GM10266 (cell line): ENCODE measurements around the gene BBS1.
"Not testable (repeated sequence)": the region's sequence is repeated elsewhere in the genome, so short reads cannot be mapped to it uniquely, and the experiment has no call there.

ENCODE experiments used
- DNase-seq: peaks from one replicate; pipeline ENCODE4 v3.0.0; 2012; ENCODE audit errors: extremely low spot score
- TF ChIP-seq, protein P1 (sequence below): IDR thresholded peaks from 2 replicates; pipeline ENCODE4 v1.5.1; 2012; ENCODE audit warnings: mild to moderate bottlenecking, low read depth; ENCODE audit not compliant: control insufficient read depth, insufficient read depth; ENCODE audit errors: missing control alignments

BBS1 gene

DNA sequence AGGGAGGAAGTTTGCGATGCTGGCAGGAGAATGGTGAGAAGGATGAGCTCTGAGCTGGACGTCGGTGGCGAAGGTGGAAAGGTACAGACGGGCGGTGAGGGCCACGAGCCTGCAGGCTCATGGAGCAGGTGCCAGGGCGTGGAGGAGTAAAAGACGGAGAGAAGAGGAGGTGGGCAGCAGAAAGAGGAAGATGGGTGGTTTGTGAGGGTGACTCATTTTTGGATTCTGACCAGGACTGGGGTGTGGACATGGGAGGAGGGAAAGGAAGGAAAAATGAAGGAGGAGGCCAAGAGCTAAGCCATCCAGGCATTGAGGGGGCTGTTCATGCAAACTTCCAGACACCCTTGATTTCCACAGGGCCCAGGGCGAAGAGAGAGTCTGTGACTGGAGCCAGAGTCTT lies 31.9 kb downstream of the BBS1 start:
- DNase-seq: no peak
- TF ChIP-seq, protein P1, sequence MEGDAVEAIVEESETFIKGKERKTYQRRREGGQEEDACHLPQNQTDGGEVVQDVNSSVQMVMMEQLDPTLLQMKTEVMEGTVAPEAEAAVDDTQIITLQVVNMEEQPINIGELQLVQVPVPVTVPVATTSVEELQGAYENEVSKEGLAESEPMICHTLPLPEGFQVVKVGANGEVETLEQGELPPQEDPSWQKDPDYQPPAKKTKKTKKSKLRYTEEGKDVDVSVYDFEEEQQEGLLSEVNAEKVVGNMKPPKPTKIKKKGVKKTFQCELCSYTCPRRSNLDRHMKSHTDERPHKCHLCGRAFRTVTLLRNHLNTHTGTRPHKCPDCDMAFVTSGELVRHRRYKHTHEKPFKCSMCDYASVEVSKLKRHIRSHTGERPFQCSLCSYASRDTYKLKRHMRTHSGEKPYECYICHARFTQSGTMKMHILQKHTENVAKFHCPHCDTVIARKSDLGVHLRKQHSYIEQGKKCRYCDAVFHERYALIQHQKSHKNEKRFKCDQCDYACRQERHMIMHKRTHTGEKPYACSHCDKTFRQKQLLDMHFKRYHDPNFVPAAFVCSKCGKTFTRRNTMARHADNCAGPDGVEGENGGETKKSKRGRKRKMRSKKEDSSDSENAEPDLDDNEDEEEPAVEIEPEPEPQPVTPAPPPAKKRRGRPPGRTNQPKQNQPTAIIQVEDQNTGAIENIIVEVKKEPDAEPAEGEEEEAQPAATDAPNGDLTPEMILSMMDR: no peak

DNA sequence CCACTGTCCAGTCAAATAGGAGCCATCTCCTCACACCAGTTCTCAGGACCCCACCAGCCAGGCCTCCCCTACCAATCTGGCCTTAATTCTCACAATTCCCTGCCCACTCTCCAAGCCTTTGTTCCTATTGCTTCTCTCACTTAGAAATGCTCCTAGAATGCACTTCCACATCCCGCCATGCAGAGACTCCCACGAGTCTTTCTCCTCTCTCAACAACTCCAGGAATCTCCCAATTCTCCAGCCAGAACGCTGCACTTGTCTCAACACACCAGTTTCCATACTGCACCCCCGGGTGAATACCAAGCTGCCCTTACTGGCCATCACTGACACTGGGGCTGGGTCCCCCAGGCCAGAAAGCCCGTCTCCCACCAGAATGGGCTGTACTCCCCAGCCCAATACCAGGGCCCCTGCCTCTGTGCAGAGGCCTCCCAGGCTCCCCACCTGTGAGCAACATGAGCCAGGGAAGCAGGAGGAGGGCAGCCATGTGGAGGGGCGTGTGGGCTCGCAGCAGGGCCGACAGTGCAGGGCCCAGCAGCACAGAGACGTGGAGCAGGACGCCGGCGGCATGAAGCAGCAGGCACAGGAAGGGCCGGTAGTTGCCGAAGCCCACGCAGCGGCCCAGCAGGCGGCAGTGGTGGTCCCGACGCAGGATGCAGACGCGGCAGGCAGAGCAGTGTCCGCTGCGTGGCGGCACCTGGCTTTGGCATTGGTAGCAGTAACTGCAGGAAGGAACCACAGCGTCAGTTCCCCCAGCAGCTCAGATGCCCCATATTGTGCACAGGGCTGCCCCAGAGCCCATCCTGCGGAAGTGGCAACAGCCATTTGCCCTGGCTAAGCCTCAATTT lies 33.0 kb downstream of the BBS1 start:
- DNase-seq: peak; percentile 73
- TF ChIP-seq, protein P1: peak; percentile 76

DNA sequence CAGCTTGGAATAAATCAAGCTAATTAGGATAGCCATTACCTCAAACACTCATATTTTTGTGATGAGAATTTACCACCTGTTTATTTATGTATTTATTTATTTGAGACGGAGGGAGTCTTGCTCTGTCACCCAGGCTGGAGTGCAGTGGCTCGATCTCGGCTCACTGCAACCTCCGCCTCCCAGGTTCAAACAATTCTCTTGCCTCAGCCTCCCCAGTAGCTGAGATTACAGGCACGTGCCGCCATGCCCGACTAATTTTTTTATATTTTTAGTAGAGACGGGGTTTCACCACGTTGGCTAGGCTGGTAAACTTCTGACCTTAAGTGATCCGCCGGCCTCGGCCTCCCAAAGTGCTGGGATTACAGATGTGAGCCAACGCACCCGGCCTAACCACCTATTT lies 34.5 kb downstream of the BBS1 start:
- not testable (repeated sequence) for DNase-seq

DNA sequence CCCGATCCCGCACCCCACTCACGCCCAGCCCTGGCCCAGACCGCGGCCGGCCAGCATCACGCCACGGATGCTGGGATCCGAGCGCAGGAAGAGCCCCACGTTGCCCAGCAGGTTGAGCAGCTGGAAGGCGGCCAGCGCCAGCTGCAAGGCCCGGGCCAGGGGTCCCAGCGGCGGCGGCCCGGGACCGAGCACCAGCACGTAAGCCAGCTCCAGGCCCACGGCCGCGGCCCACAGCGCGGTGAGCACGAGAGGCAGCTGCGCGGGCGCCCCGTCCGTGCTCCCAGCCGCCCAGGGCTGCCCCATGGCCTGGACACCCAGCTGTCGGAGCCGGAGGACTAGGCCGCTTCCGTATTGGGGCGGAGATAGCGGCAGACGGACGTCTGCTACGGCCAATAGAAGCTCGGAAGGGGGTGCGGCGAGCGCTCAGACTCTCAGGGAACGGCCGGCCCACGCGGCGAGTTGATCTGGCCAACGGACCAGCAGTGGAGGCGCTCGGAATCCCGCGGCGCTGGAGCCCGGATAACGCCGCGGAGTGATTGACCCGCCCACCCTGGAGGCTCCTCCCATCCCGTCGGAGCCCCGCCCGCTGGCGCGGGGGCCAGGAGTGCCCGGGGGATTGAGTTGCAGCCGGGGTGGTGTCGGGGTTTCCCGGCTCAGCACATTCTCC lies 35.4 kb downstream of the BBS1 start, which contains the start of gene ZDHHC24:
TSS of gene ZDHHC24 (minus strand) at position 348 of the 667 bp plus-strand sequence. CDS start at position 303, 45 bp downstream.
- DNase-seq: peak; percentile 98

DNA sequence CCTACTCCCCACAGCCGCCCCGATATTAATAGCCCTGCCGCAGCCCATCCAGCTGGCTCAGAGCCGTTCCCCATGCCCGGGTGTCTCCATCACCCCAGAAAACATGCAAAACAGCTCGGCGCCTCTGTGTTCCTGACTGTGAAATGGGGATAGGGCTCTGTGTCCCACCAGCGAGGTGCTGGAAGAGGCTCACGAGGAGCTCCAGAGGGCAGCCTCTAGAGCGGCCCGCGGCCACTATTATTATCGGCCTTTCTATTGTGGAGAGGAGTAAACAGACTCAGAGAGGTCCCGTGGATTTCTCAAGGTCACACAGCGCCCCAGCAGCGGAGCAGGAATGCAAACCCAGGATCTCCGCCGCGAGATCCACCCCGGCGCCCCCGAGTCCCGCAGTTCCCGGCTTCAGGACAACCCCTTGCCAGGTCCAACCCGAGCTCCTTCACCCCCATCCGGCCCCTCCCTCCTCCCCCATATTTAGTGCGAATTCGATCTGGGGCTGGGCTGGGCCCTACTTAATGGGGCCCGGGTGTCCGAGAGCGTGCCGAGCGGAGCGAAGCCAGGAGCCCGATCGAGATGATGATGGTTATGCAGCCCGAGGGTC lies 36.0 kb downstream of the BBS1 start, which contains the start of gene ACTN3:
TSS of gene ACTN3 (plus strand) at position 536 of the 598 bp plus-strand sequence. CDS start at position 571, 35 bp downstream.
- DNase-seq: peak; percentile 72
- TF ChIP-seq, protein P1: no peak

More for the DNA sequence above, 35.4 kb downstream of the BBS1 start, which contains the start of gene ZDHHC24:
- TF ChIP-seq, protein P1: no peak

DNA sequence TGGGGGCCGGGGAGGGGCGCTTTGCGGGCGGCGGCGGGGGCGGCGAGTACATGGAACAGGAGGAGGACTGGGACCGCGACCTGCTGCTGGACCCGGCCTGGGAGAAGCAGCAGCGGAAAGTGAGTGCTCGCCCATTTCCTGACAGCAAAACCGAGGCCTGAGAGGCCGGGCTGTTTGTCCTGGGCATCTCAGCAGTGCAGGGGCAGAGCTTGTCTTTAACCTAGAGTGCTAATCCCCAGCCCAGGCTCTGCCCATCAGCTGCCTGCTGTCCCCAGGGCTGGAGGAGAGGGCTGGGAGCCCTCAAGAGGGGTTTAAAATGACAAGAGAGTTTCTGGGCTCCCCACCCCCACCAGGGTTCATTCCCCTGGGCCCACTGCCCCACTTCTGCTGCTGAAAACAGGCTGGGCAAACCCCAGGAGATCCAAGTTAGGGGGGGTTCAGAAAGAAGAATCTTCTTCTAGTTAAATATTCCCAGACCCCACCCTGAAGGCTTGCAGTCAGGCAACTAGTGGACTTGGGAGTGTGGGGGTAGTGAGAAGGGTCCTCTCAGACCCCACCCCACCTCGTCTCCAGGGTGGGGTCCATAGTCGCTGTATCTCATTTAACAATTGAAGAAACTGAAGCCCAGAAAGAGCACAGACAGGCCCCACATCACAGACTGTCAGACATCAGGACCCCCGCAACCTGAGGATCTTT lies 36.7 kb downstream of the BBS1 start:
- peak; percentile 25 for DNase-seq
- TF ChIP-seq, protein P1: no peak

DNA sequence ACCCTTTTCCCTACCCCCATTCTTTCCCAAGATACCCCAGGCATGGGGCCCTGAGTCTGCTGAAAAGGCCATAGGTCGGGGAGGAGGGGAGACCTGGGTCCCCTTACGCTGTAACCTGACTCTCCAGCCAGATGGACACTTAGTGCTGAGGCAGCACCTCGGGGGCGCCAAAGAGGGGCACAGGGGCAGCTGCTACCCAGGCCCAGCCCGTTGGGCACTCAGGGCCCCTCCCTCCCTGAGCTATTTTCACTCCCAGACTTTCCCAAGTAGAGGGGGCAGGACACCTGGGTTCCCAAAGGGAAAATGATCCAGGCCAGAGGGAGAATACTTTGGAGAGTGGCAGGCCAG lies 37.2 kb downstream of the BBS1 start:
- no peak for DNase-seq
- TF ChIP-seq, protein P1: no peak
